Chondrocyte (in vitro differentiated cells): Measurements from ENCODE around the gene SMCO1. TPM values are rescaled to one million over a fixed set of nuclear protein-coding genes. Genes with fewer than 3 reads are reported as not detected.
"Not testable (repeated sequence)": the region's sequence is repeated elsewhere in the genome, so short reads cannot be mapped to it uniquely, and the experiment has no call there.

ENCODE experiments used
- DNase-seq: peaks from one replicate; pipeline ENCODE4 v3.0.0; 2021; ENCODE audit warnings: mixed read lengths, low spot score
- H3K27ac Mint-ChIP-seq: one replicate; pipeline ENCODE4 v1.8.0; 2021; ENCODE audit warnings: mild to moderate bottlenecking, moderate library complexity, mixed read lengths; ENCODE audit not compliant: unreplicated experiment
- H3K27me3 Mint-ChIP-seq: 2 replicates; pipeline ENCODE4 v1.8.0; 2021; ENCODE audit warnings: low read depth, mixed read lengths
- H3K36me3 Mint-ChIP-seq: 2 replicates; pipeline ENCODE4 v1.8.0; 2021; ENCODE audit warnings: low read depth, mixed read lengths
- H3K4me1 Mint-ChIP-seq: 2 replicates; pipeline ENCODE4 v1.8.0; 2021; ENCODE audit warnings: low read depth, mild to moderate bottlenecking, mixed read lengths
- H3K4me3 Mint-ChIP-seq: one replicate; pipeline ENCODE4 v1.8.0; 2021; ENCODE audit warnings: mild to moderate bottlenecking, moderate library complexity, mixed read lengths; ENCODE audit not compliant: unreplicated experiment
- H3K9me3 Mint-ChIP-seq: 2 replicates; pipeline ENCODE4 v1.8.0; 2021; ENCODE audit warnings: low read depth, mixed read lengths
- CTCF ChIP-seq: fragments of 200-600 bp; sonication (generic); IDR thresholded peaks from 2 replicates; pipeline ENCODE4 v1.5.0; 2021; ENCODE audit warnings: antibody characterized with exemption, mild to moderate bottlenecking, moderate library complexity
- total RNA-seq: library from RNA; stranded (reverse); gene quantifications from 3 replicates; pipeline ENCODE4 v1.2.1, GENCODE V29; 2021

The SMCO1 gene
- total RNA-seq, 1 donor from 2014 or later = not detected

GRCh38 chr3:196555295-196555694 lies 40.1 kb upstream of the SMCO1 start:
- H3K27me3 Mint-ChIP-seq = no peaks in the 10 kb centered on the region
- TF ChIP-seq CTCF = no peak
- H3K36me3 Mint-ChIP-seq = peaks cover 8% of the 10 kb centered on the region
- no peak for DNase-seq
- H3K9me3 Mint-ChIP-seq = peaks cover 5% of the 10 kb centered on the region
- no peak overlapping the region for H3K27ac Mint-ChIP-seq
- no peaks in the 10 kb centered on the region for H3K4me1 Mint-ChIP-seq
- H3K4me3 Mint-ChIP-seq = no peak overlapping the region

- Mint-ChIP-seq H3K9me3 (peaks cover 14% of the 10 kb centered on the region), H3K36me3 (peaks cover 8% of the 10 kb centered on the region), H3K27me3 (no peaks in the 10 kb centered on the region), H3K27ac (no peak overlapping the region), H3K4me1 (no peaks in the 10 kb centered on the region), H3K4me3 (no peak overlapping the region)
- DNase-seq = no peak
- TF ChIP-seq CTCF = no peak
These were observed 39.1 kb upstream of the SMCO1 start for GRCh38 chr3:196554205-196554604.

- no peak for TF ChIP-seq CTCF
- Mint-ChIP-seq H3K27ac (no peak overlapping the region), H3K36me3 (peaks cover 8% of the 10 kb centered on the region), H3K4me1 (no peaks in the 10 kb centered on the region), H3K4me3 (no peak overlapping the region), H3K9me3 (peaks cover 16% of the 10 kb centered on the region), H3K27me3 (no peaks in the 10 kb centered on the region)
- no peak for DNase-seq
These were observed 38.4 kb upstream of the SMCO1 start for GRCh38 chr3:196553551-196553950.

GRCh38 chr3:196552253-196552652 lies 37.1 kb upstream of the SMCO1 start:
- H3K27ac Mint-ChIP-seq = no peak overlapping the region
- H3K4me3 Mint-ChIP-seq = no peak overlapping the region
- peaks cover 21% of the 10 kb centered on the region for H3K9me3 Mint-ChIP-seq
- no peak for DNase-seq
- peaks cover 1% of the 10 kb centered on the region for H3K27me3 Mint-ChIP-seq
- peaks cover 8% of the 10 kb centered on the region for H3K36me3 Mint-ChIP-seq
- no peaks in the 10 kb centered on the region for H3K4me1 Mint-ChIP-seq
- TF ChIP-seq CTCF = no peak

- H3K9me3 Mint-ChIP-seq = peaks cover 21% of the 10 kb centered on the region
- H3K36me3 Mint-ChIP-seq, H3K27ac Mint-ChIP-seq, H3K4me1 Mint-ChIP-seq, DNase-seq, H3K27me3 Mint-ChIP-seq, H3K4me3 Mint-ChIP-seq: not testable (repeated sequence)
These were observed 35.0 kb upstream of the SMCO1 start for GRCh38 chr3:196550172-196550571.

GRCh38 chr3:196549312-196549711 lies 34.2 kb upstream of the SMCO1 start:
- H3K27ac Mint-ChIP-seq, DNase-seq, H3K4me1 Mint-ChIP-seq, H3K4me3 Mint-ChIP-seq, H3K27me3 Mint-ChIP-seq, H3K36me3 Mint-ChIP-seq: not testable (repeated sequence)
- peaks cover 21% of the 10 kb centered on the region for H3K9me3 Mint-ChIP-seq
